HG02970 (cell line): ENCODE measurements around the gene PIK3CA.

Source experiments
- ATAC-seq: cut with Tn5 transposase; IDR thresholded peaks from one replicate; pipeline ENCODE4 v1.9.1; 2021; ENCODE audit warnings: mild to moderate bottlenecking, moderate library complexity, moderate number of reproducible peaks; ENCODE audit not compliant: unreplicated experiment, low FRiP score

Gene PIK3CA

DNA sequence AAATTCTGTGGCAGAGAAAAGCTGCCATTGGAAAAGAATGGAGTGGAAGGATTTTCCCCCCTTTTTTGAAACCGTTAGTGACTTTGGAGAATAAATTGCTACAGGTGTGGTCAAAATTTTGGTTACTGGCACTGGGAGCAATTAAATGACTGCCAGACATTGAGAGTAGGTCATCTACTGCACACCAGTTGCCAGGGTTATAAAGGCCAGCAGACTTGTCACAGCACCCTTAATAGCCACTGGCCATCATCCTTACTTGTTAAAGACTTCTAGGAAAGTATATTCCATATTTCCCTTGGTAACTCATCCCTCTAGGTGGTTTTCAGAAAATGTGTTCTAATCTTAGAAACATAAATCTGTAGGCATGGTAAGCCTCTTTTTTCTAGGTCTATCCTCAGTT, 8.0 kb downstream of the PIK3CA start:
- no peak for ATAC-seq

- no peak for ATAC-seq
These were observed 8.6 kb downstream of the PIK3CA start for GRCh38 chr3:179156775-179157174.

- no peak for ATAC-seq
These were observed 10.3 kb downstream of the PIK3CA start for GRCh38 chr3:179158336-179159039.

DNA sequence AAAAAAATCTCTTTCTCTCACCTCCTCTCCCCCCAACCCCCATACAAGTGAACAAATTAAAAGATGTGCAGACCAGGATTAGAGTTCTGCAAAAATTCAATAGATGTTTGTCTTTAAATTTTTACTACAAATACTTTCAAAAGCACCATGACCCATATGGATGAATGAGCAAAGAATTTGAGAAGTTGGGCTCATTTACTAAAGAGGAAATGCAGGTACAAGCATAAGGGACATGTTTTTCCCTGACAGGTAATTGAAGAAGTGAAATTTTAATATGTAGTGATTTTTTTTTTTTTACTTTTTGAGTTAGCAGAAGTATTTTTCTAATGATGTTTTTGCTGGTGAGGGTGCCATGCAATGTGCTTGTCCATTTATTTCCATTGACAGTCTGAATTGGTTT, 15.3 kb downstream of the PIK3CA start:
- ATAC-seq: no peak

- ATAC-seq: no peak
These were observed 16.7 kb downstream of the PIK3CA start for GRCh38 chr3:179164857-179165256.

- ATAC-seq: no peak
These were observed 18.5 kb downstream of the PIK3CA start for GRCh38 chr3:179166561-179167201.

GRCh38 chr3:179168918-179169317, 20.8 kb downstream of the PIK3CA start:
- no peak for ATAC-seq

GRCh38 chr3:179172546-179172945, 24.4 kb downstream of the PIK3CA start:
- no peak for ATAC-seq

DNA sequence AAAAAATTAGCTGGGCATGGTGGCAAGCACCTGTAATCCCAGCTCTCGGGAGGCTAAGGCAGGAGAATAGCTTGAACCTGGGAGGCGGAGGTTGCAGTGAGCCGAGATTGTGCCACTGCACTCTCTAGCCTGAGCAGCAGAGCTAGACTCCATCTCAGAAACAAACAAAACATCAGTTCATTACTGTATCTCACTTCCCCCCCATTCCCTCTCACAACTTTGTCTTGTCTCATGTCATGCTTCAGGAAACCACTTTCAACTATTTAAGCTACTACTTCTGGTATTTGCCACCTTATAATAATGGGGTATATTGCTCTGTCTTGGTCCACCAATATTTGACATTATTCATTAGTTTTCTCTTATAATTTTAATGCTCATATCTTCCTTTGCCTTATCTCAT, 26.2 kb downstream of the PIK3CA start:
- no peak for ATAC-seq

- no peak for ATAC-seq
These were observed 26.7 kb downstream of the PIK3CA start for GRCh38 chr3:179174898-179175297.

- ATAC-seq: no peak
These were observed 27.2 kb downstream of the PIK3CA start for GRCh38 chr3:179175358-179175757.

DNA sequence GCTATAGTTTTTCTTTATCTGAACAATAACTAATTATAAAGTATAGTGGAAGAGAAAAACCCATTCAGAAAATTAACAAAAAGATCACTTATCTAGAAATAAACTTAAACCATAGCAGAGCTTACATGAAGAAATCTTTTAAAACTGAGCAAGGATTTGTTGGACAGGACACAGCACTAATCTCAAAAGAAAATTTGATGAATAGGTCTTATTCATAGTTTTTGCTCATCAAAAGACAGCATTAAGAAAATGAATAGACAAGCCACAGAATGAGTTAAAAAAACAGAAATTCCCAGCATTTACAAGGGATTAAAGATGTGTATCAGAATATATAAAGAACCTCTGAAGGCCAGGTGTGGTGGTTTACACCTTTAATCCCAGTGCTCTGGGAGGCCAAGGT, 29.5 kb downstream of the PIK3CA start:
- no peak for ATAC-seq

GRCh38 chr3:179179256-179179655, 31.1 kb downstream of the PIK3CA start:
- ATAC-seq: no peak

DNA sequence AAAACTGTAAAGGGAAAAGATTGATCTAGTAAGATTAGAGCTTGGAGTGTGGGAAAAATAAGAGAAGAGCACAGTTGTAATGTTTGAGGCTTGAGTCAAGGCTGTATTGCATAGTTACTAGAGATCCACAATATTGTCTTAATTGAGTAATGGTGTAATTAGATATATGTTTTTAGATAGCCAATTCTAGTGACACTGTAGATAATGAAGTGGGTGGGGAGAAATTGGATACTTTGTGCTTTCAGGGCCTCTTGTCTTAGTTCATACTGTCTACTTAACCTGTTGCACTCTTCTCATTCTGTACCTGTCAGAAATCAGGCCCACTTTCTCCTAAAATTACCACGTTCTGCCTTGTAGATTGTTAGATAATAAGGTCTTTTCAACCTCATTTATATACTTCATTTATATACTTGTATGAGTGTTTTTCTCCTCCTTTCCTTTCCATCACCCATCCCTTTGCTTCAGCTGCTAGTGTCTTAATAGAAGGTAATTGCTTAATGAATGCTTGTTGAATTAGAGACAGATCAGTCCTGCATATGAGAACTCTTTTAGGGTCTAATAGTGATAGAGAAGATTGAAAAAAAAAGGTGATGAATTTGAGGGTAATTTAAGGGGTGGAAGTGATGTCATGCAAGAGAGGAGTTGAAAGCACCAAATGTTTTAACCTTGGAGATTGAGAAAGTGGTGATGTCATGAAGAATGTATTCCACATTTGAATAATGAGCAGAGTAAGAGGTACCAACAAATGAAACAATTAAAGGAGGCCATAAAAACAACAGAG, 32.0 kb downstream of the PIK3CA start:
- ATAC-seq: no peak

DNA sequence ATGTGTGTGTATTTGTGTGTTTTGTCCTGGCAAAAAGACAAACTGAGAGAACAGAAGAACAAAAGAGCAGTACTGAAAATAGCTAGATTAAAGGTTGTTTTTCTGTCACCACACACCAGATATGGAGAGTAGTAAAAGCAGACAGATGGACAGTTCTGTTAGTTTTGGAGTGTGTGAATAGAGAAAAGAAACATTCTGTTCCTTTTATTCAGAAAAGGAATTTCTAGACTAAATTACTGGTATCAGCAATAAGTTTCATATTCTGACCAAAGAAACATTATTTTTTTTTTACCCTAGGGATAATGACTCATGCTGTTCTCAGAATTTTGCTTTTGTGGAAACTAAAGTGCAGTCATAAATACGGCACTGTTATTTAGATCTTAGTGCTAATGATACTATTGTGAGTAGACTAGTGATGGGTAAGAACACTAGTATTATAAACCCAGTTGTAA, 32.9 kb downstream of the PIK3CA start:
- ATAC-seq: peak; percentile 57

DNA sequence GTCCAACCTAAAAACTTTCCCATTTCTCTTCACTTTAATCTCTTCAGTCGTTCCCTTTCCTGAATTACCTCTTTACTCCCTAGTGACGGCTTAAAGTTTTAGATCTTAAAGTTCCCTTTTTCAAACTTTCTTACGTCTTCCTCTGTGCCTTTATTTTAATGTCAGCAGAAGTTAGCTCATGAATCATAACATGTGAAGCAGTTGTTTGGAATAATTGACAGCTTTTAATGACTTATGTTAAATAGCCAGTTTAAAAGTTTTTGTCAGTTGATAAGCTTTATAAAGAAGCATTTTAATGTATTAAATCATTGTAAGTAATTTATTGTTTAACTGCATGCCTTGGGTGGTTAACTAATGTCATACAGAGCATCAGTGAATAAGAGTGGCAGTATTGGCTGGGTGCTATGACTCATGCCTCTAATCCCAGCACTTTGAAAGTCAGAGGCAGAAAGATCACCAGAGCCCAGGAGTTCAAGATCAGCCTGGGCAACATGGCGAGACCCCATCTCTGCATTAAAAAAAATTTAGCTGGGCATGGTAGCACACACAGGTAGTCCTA, 33.9 kb downstream of the PIK3CA start:
- ATAC-seq: no peak

- ATAC-seq: no peak
These were observed 34.7 kb downstream of the PIK3CA start for GRCh38 chr3:179182902-179183301.

DNA sequence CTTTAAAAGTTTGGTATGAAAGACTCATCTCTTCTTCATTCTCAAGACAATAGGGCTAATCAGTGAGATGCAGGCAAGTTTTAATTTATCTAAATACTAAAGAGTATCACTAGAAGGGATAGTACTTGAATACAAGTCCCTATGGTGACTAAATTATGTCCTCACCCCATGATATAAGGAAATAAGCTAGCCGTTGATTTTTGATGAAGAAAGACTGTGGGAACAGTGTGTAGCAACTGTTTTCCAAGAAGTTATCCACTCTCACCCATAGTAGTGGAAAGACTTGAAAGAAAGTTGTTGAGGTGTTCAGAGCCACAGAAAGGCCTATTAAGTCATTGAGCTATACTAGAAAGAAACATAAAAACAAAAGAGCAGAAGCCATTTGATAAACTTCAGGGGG, 36.7 kb downstream of the PIK3CA start:
- no peak for ATAC-seq

DNA sequence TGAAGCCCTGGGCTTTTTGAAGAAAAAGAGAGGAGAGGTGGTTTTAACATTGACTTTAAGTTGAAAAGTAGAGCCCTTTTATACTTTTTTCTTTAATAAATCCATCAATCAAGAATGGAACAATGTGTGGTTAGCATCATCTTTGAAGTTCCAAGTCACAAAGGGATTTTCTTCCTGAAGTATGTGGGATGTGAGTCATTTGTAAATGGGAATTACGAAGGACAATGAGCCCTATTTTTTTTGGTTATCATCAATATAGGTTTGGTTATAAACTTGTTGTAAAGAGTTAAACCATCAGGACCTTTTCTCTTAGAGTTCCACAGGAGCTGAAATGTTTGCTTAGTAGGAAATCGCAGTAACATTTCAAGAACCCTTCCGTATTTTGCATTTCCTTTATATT, 38.3 kb downstream of the PIK3CA start:
- ATAC-seq: no peak

GRCh38 chr3:179189759-179190158, 41.6 kb downstream of the PIK3CA start:
- ATAC-seq: no peak

GRCh38 chr3:179190581-179190980, 42.4 kb downstream of the PIK3CA start:
- ATAC-seq: no peak
